ENCODE data around the gene AASDH.

Gene AASDH

GRCh38 chr4:56434599-56435139, 47.4 kb upstream of the AASDH start:
- TF ChIP-seq ZBTB7A (IDR thresholded peaks at IDR 0.05; ENCODE audit: low read depth) = no peak
- TF ChIP-seq EGR1 (IDR thresholded peaks at IDR 0.05) = no peak
- no peak for TF ChIP-seq RAD21 (IDR thresholded peaks at IDR 0.05; ENCODE audit: low read depth)
- no peak for TF ChIP-seq CREB1 (IDR thresholded peaks at IDR 0.05; ENCODE audit: low read depth)
- no peak for TF ChIP-seq CEBPB (IDR thresholded peaks at IDR 0.05)
- TF ChIP-seq USF1 (IDR thresholded peaks at IDR 0.05) = no peak
- TF ChIP-seq YY1 (IDR thresholded peaks at IDR 0.05; ENCODE audit: low read depth) = no peak
- no peak for TF ChIP-seq TEAD4 (IDR thresholded peaks at IDR 0.05)
- TF ChIP-seq TCF12 (IDR thresholded peaks at IDR 0.05; ENCODE audit: low read depth) = no peak
- no peak for TF ChIP-seq REST (IDR thresholded peaks at IDR 0.05; ENCODE audit: low read depth)
- no peak for TF ChIP-seq MAX (IDR thresholded peaks at IDR 0.05)
- TF ChIP-seq EP300 (IDR thresholded peaks at IDR 0.05; ENCODE audit: borderline replicate concordance) = no peak
- no peak for TF ChIP-seq NFIC (IDR thresholded peaks at IDR 0.05)
- TF ChIP-seq FOXM1 (IDR thresholded peaks at IDR 0.05; ENCODE audit: borderline replicate concordance, low read depth) = no peak
- no peak for TF ChIP-seq TAF1 (IDR thresholded peaks at IDR 0.05; ENCODE audit: low read depth)

- TF ChIP-seq FOXM1 (IDR thresholded peaks at IDR 0.05; ENCODE audit: borderline replicate concordance, low read depth) (no peak), TEAD4 (IDR thresholded peaks at IDR 0.05) (no peak), NFIC (IDR thresholded peaks at IDR 0.05) (no peak), CEBPB (IDR thresholded peaks at IDR 0.05) (no peak), RAD21 (IDR thresholded peaks at IDR 0.05; ENCODE audit: low read depth) (no peak), EGR1 (IDR thresholded peaks at IDR 0.05) (no peak), TAF1 (IDR thresholded peaks at IDR 0.05; ENCODE audit: low read depth) (no peak), ZBTB7A (IDR thresholded peaks at IDR 0.05; ENCODE audit: low read depth) (no peak)
Observed at GRCh38 chr4:56433280-56433679, 46.0 kb upstream of the AASDH start.

- TF ChIP-seq EGR1 (IDR thresholded peaks at IDR 0.05) (no peak), TEAD4 (IDR thresholded peaks at IDR 0.05) (no peak), REST (IDR thresholded peaks at IDR 0.05; ENCODE audit: low read depth) (no peak), TAF1 (IDR thresholded peaks at IDR 0.05; ENCODE audit: low read depth) (no peak), CEBPB (IDR thresholded peaks at IDR 0.05) (no peak), EP300 (IDR thresholded peaks at IDR 0.05; ENCODE audit: borderline replicate concordance) (no peak), YY1 (IDR thresholded peaks at IDR 0.05; ENCODE audit: low read depth) (no peak), FOXM1 (IDR thresholded peaks at IDR 0.05; ENCODE audit: borderline replicate concordance, low read depth) (no peak), NFIC (IDR thresholded peaks at IDR 0.05) (no peak), CREB1 (IDR thresholded peaks at IDR 0.05; ENCODE audit: low read depth) (no peak), RAD21 (IDR thresholded peaks at IDR 0.05; ENCODE audit: low read depth) (no peak), USF1 (IDR thresholded peaks at IDR 0.05) (no peak), ZBTB7A (IDR thresholded peaks at IDR 0.05; ENCODE audit: low read depth) (no peak), MAX (IDR thresholded peaks at IDR 0.05) (no peak), TCF12 (IDR thresholded peaks at IDR 0.05; ENCODE audit: low read depth) (no peak)
Observed at GRCh38 chr4:56430203-56430602, 42.9 kb upstream of the AASDH start.

- no peak for TF ChIP-seq TEAD4 (IDR thresholded peaks at IDR 0.05)
- TF ChIP-seq EP300 (IDR thresholded peaks at IDR 0.05; ENCODE audit: borderline replicate concordance) = no peak
- TF ChIP-seq RAD21 (IDR thresholded peaks at IDR 0.05; ENCODE audit: low read depth) = no peak
- no peak for TF ChIP-seq TCF12 (IDR thresholded peaks at IDR 0.05; ENCODE audit: low read depth)
- TF ChIP-seq TAF1 (IDR thresholded peaks at IDR 0.05; ENCODE audit: low read depth) = no peak
- no peak for TF ChIP-seq CEBPB (IDR thresholded peaks at IDR 0.05)
- TF ChIP-seq ZBTB7A (IDR thresholded peaks at IDR 0.05; ENCODE audit: low read depth) = no peak
- TF ChIP-seq YY1 (IDR thresholded peaks at IDR 0.05; ENCODE audit: low read depth) = no peak
- TF ChIP-seq NFIC (IDR thresholded peaks at IDR 0.05) = no peak
- no peak for TF ChIP-seq REST (IDR thresholded peaks at IDR 0.05; ENCODE audit: low read depth)
- no peak for TF ChIP-seq USF1 (IDR thresholded peaks at IDR 0.05)
Observed at GRCh38 chr4:56427179-56427578, 39.9 kb upstream of the AASDH start.

All from Ishikawa (cell line).